HEK293 (cell line): ENCODE data around the gene TMEM220.

Experiments used
- ZNF394 ChIP-seq: fragments of 450-650 bp; formaldehyde crosslinking; IDR thresholded peaks from 2 replicates; pipeline ENCODE4 v1.5.1; 2016; ENCODE audit warnings: missing biosample characterization, missing genetic modification characterization, mild to moderate bottlenecking, moderate library complexity, borderline replicate concordance
- ZNF404 ChIP-seq: fragments of 450-650 bp; formaldehyde crosslinking; IDR thresholded peaks from 2 replicates; pipeline ENCODE4 v1.5.1; 2017; ENCODE audit warnings: missing biosample characterization, missing genetic modification characterization

Gene TMEM220

DNA sequence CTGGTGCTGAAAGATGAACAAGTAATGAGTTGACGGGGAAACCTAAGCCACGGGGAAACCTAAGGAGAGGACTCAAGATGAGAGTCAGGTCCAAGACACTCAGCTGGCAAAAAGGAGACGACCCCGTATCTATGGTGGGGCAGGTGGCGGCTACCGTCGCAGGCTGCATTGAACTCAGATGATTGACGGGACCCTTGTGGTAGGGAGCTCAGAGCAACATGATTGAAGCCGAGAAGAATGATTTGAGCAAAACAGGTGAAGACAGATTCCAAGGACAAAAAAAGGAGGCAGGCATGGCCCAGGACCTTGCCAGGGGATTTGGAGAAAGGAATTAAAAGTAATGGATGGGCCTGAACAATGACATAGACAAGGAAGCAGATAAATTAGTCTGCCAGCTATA lies 65.3 kb downstream of the TMEM220 start (continued):
- TF ChIP-seq ZNF404 (tag by site-specific recombination) (no peak), ZNF394 (no peak)
- TF ChIP-seq, all 188 proteins: peak for 0
